ENCODE data around the gene APOD.
"Not testable (repeated sequence)": the region's sequence is repeated elsewhere in the genome, so short reads cannot be mapped to it uniquely, and the experiment has no call there.

- TF ChIP-seq CTCF, POLR2A (IDR thresholded peaks at IDR 0.05): not testable (repeated sequence)
These were observed 40.4 kb upstream of the APOD start for GRCh38 chr3:195624171-195624570.

Data from tibial nerve (tissue), 3 donors.